SU-DHL-6 (cell line): Measurements from ENCODE around the gene PDE4B.

Experiments
- H2AFZ ChIP-seq: fragments of 200-600 bp; sonication (generic); 2 replicates; pipeline ENCODE4 v1.6.1; 2014; ENCODE audit warnings: low read depth, mild to moderate bottlenecking, moderate library complexity, mixed read lengths, antibody characterized with exemption, low read length; ENCODE audit not compliant: severe bottlenecking
- H3F3A ChIP-seq: fragments of 200-600 bp; shearing (Covaris generic); 2 replicates; pipeline ENCODE4 v1.6.0; 2016; ENCODE audit warnings: antibody characterized with exemption, mild to moderate bottlenecking; ENCODE audit not compliant: insufficient read depth
- H3K27ac ChIP-seq: fragments of 200-600 bp; sonication (generic); 2 replicates; pipeline ENCODE4 v1.5.1; 2016; ENCODE audit warnings: low read depth, mild to moderate bottlenecking, low read length, moderate library complexity, mixed read lengths
- H3K27me3 ChIP-seq: fragments of 200-600 bp; sonication (generic), shearing (Covaris generic); 2 replicates; pipeline ENCODE4 v1.6.0; 2014; ENCODE audit warnings: mild to moderate bottlenecking, low read length
- H3K36me3 ChIP-seq: fragments of 200-600 bp; sonication (generic); 2 replicates; pipeline ENCODE4 v1.6.1; 2014; ENCODE audit warnings: mild to moderate bottlenecking, low read length, mixed read lengths
- H3K4me2 ChIP-seq: fragments of 300-600, 200-600 bp; shearing (Covaris generic), sonication (generic); 2 replicates; pipeline ENCODE4 v1.6.0; 2014; ENCODE audit warnings: low read length, low read depth, mild to moderate bottlenecking; ENCODE audit not compliant: poor library complexity, severe bottlenecking
- H3K4me3 ChIP-seq: fragments of 200-600 bp; sonication (generic); 2 replicates; pipeline ENCODE4 v1.5.1; 2014; ENCODE audit warnings: antibody characterized with exemption, low read length, mild to moderate bottlenecking, mixed read lengths; ENCODE audit not compliant: insufficient read depth, poor library complexity, severe bottlenecking
- H3K79me2 ChIP-seq: fragments of 200-600 bp; sonication (generic); 2 replicates; pipeline ENCODE4 v1.6.1; 2014; ENCODE audit warnings: mild to moderate bottlenecking, low read length, moderate library complexity; ENCODE audit not compliant: insufficient read depth
- H3K9ac ChIP-seq: fragments of 200-600 bp; sonication (generic); 2 replicates; pipeline ENCODE4 v1.7.0; 2014; ENCODE audit warnings: mild to moderate bottlenecking, low read length
- H3K9me2 ChIP-seq: fragments of 200-600 bp; sonication (generic); replicated peaks from 2 replicates; pipeline ENCODE4 v1.6.1; 2014; ENCODE audit warnings: low read length; ENCODE audit not compliant: insufficient read depth
- H3K9me3 ChIP-seq: fragments of 200-600 bp; sonication (generic); 2 replicates; pipeline ENCODE4 v1.6.1; 2014; ENCODE audit warnings: low read length, mixed read lengths; ENCODE audit not compliant: insufficient read depth
- H4K20me1 ChIP-seq: fragments of 200-600 bp; sonication (generic); 2 replicates; pipeline ENCODE4 v1.6.1; 2014; ENCODE audit warnings: low read depth, mild to moderate bottlenecking, antibody characterized with exemption, low read length, moderate library complexity, mixed read lengths
- CTCF ChIP-seq: fragments of 200-600 bp; sonication (generic); IDR thresholded peaks from one replicate; pipeline ENCODE4 v1.5.1; 2017; ENCODE audit warnings: antibody characterized with exemption, mild to moderate bottlenecking, low read length, moderate library complexity; ENCODE audit not compliant: insufficient read depth, poor library complexity, severe bottlenecking
- EZH2phosphoT487 ChIP-seq: fragments of 200-600 bp; sonication (generic), shearing (Covaris generic); conservative IDR thresholded peaks from 2 replicates; pipeline ENCODE4 v1.6.1; 2018; ENCODE audit warnings: mild to moderate bottlenecking, antibody characterized with exemption, low read length, moderate library complexity, mixed read lengths

PDE4B gene

GRCh38 chr1:66368261-66368660, 575.6 kb downstream of the PDE4B start:
- no peaks in the 10 kb centered on the region for H3F3A ChIP-seq

GRCh38 chr1:66370462-66370971, 577.8 kb downstream of the PDE4B start:
- Histone ChIP-seq H3K79me2 (no peaks in the 10 kb centered on the region), H4K20me1 (no peaks in the 10 kb centered on the region), H3K27me3 (no peaks in the 10 kb centered on the region), H3F3A (no peaks in the 10 kb centered on the region), H3K4me2 (no peak overlapping the region), H3K9ac (no peak overlapping the region), H2AFZ (no peak overlapping the region), H3K36me3 (no peaks in the 10 kb centered on the region), H3K27ac (no peak overlapping the region), H3K4me3 (no peak overlapping the region), H3K9me3 (no peaks in the 10 kb centered on the region), H3K9me2 (no peaks in the 10 kb centered on the region)
- TF ChIP-seq CTCF, result no peak
- TF ChIP-seq EZH2phosphoT487, result no peak

More at GRCh38 chr1:66368261-66368660, 575.6 kb downstream of the PDE4B start:
- Histone ChIP-seq H3K27ac (no peak overlapping the region), H3K27me3 (no peaks in the 10 kb centered on the region), H3K9me3 (no peaks in the 10 kb centered on the region), H3K9ac (no peak overlapping the region), H4K20me1 (no peaks in the 10 kb centered on the region), H3K4me2 (no peak overlapping the region), H2AFZ (no peak overlapping the region), H3K79me2 (no peaks in the 10 kb centered on the region), H3K9me2 (no peaks in the 10 kb centered on the region), H3K36me3 (no peaks in the 10 kb centered on the region), H3K4me3 (no peak overlapping the region)
- TF ChIP-seq EZH2phosphoT487 (no peak), CTCF (no peak)

DNA sequence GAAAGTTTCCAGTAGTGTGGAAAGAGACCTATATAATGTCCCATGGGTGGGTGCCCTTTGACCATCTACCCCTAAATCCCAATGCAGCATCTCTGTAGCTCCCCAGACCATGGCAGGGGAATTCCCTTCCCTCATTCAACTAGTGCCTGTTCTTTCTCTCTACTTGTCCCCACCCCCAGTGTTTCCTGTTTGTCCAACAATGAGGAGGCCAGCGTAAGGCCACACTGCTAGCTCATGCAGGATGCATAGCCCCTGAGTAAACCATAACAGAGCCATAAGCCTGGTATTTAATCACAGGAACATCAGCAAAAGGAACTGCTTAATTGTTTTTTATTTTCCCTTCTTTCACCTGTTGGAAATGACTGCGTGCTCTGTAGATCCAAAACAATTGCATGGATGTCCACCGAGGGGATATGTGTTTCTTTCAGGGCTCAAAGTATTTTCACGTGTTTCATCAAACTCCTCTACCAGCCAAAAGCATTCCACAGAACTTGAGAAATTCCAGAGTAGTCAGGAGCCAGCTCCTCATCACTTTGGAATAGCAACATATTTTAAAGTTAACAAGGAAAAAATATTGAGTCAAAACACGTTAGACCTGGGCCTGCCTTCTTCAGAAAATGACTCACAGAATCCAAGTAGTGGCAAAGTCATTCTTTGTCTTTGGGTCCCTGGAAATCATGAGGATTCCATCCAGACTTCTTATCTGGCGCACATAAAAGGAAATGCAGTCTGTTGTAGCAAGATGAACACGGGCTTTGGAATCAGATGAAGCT, 578.7 kb downstream of the PDE4B start:
- peak overlapping the region; percentile 8 for H2AFZ ChIP-seq
- TF ChIP-seq CTCF (no peak), EZH2phosphoT487 (no peak)
- H3K9ac ChIP-seq, result no peak overlapping the region
- H3K27ac ChIP-seq, result no peak overlapping the region
- H3K27me3 ChIP-seq, result no peaks in the 10 kb centered on the region
- no peaks in the 10 kb centered on the region for H3K9me2 ChIP-seq
- H3K4me2 ChIP-seq, result no peak overlapping the region
- no peaks in the 10 kb centered on the region for H3F3A ChIP-seq
- H4K20me1 ChIP-seq, result no peaks in the 10 kb centered on the region
- H3K36me3 ChIP-seq, result no peaks in the 10 kb centered on the region
- H3K4me3 ChIP-seq, result no peak overlapping the region
- H3K9me3 ChIP-seq, result no peaks in the 10 kb centered on the region
- no peaks in the 10 kb centered on the region for H3K79me2 ChIP-seq
